ENCODE data around the gene ST8SIA5. TPM values are rescaled to one million over a fixed set of nuclear protein-coding genes. Genes with fewer than 3 reads are reported as not detected.

The ST8SIA5 gene
- total and polyA plus RNA-seq, 10 donors = under 0.01 to 0.30 (median 0.07) TPM; not detected in 3

GRCh38 chr18:46663539-46663938 is 93.3 kb downstream of the ST8SIA5 start:
- no peak for TF ChIP-seq POLR2AphosphoS5 (IDR thresholded peaks at IDR 0.05)
- no peak for TF ChIP-seq POLR2A (IDR thresholded peaks at IDR 0.05)
- no peak for TF ChIP-seq CTCF (IDR thresholded peaks at IDR 0.05 in 8 of 11, conservative IDR thresholded peaks at IDR 0.05 in 3 of 11)
- Histone ChIP-seq H3K27me3 (replicated peaks in 1 of 7) (no peaks in the 10 kb centered on the region), H3K9me3 (no peaks in the 10 kb centered on the region), H3K36me3 (no peaks in the 10 kb centered on the region), H3K4me3 (no peak overlapping the region), H3K4me1 (no peaks in the 10 kb centered on the region), H3K27ac (no peak overlapping the region)
- WGBS, 5 donors = 84 to 100% (median 93%) methylated on average over 1 of the region's 1 CpG
- intact Hi-C loops (cut with DNase I; ENCODE audit: low total_unique reads) = no loop called here
- DNase-seq = no peak

GRCh38 chr18:46660957-46661749 is 95.7 kb downstream of the ST8SIA5 start:
- Histone ChIP-seq H3K27ac (no peak overlapping the region), H3K4me1 (peaks cover 0 to 5% (median 2%) of the 10 kb centered on the region in 6 donors), H3K9me3 (no peaks in the 10 kb centered on the region), H3K27me3 (replicated peaks in 1 of 7) (no peaks in the 10 kb centered on the region), H3K36me3 (no peaks in the 10 kb centered on the region), H3K4me3 (no peak overlapping the region)
- WGBS, 5 donors = 73 to 86% (median 79%) methylated on average over 9 of the region's 9 CpGs
- intact Hi-C loops (cut with DNase I; ENCODE audit: low total_unique reads) = no loop called here
- peak; percentile 60 for DNase-seq
- no peak for TF ChIP-seq POLR2A (IDR thresholded peaks at IDR 0.05)

- Histone ChIP-seq H3K4me3 (no peak overlapping the region), H3K27me3 (replicated peaks in 1 of 7) (no peaks in the 10 kb centered on the region), H3K4me1 (peaks cover 0 to 5% (median 2%) of the 10 kb centered on the region in 6 donors), H3K36me3 (no peaks in the 10 kb centered on the region), H3K27ac (no peak overlapping the region), H3K9me3 (no peaks in the 10 kb centered on the region)
- TF ChIP-seq POLR2A (IDR thresholded peaks at IDR 0.05) (no peak), POLR2AphosphoS5 (IDR thresholded peaks at IDR 0.05) (no peak), CTCF (IDR thresholded peaks at IDR 0.05 in 8 of 11, conservative IDR thresholded peaks at IDR 0.05 in 3 of 11) (no peak)
- no peak for DNase-seq
- intact Hi-C loops (cut with DNase I; ENCODE audit: low total_unique reads) = loop anchor here (5.0 to 10.0 kb wide), 4 partner anchors 105 to 512 kb away; a partner anchor contains a TSS
- 86 to 95% (median 90%) methylated on average over 3 of the region's 3 CpGs for WGBS, 5 donors
These were observed 97.4 kb downstream of the ST8SIA5 start for GRCh38 chr18:46659484-46659883.

- WGBS, 5 donors = 75 to 85% (median 78%) methylated on average over 25 of the region's 25 CpGs
- intact Hi-C loops (cut with DNase I; ENCODE audit: low total_unique reads) = loop anchor here (5.0 to 10.0 kb wide), 4 partner anchors 103 to 510 kb away; a partner anchor contains a TSS
- TF ChIP-seq CTCF (IDR thresholded peaks at IDR 0.05 in 8 of 11, conservative IDR thresholded peaks at IDR 0.05 in 3 of 11) (no peak), POLR2AphosphoS5 (IDR thresholded peaks at IDR 0.05) (no peak), POLR2A (IDR thresholded peaks at IDR 0.05) (no peak)
- H3K27me3 ChIP-seq (replicated peaks in 1 of 7) = no peaks in the 10 kb centered on the region
- DNase-seq = peak; percentile 54
- peaks cover 0 to 5% (median 2%) of the 10 kb centered on the region in 6 donors for H3K4me1 ChIP-seq
- H3K4me3 ChIP-seq = no peak within 1 kb of the TSS
- H3K9me3 ChIP-seq = no peaks in the 10 kb centered on the region
- no peak within 1 kb of the TSS for H3K27ac ChIP-seq
- H3K36me3 ChIP-seq = no peaks in the 10 kb centered on the region
These were observed 99.5 kb downstream of the ST8SIA5 start, which contains the start of gene LOXHD1 for GRCh38 chr18:46657115-46657955. TSS of gene LOXHD1 (minus strand) at chr18:46657220. CDS start at chr18:46657033, 187 bp downstream.
